PC-3 (cell line): ENCODE results near the gene CBARP. TPM values are rescaled to one million over a fixed set of nuclear protein-coding genes. Genes with fewer than 3 reads are reported as not detected.
A peak's percentile ranks its signal among the peaks of the same experiment; 100 is the strongest.

Source experiments
- ATAC-seq: fragments of 200-7000 bp; cut with Tn5 transposase; 2 replicates; pipeline ENCODE4 v1.9.1; 2020; ENCODE audit warnings: mild to moderate bottlenecking, moderate library complexity
- BruUV-seq: library from RNA; stranded (reverse); fragments of 400-500 nt; replicated peaks from 2 replicates; lab custom pipeline; 2021; lab: Mats Ljungman, UMichigan
- CTCF ChIA-PET: fragments of 300-600 bp; sonication (Branson Sonifier 250); formaldehyde crosslinking; loops from one replicate; lab custom pipeline; 2022; ENCODE audit warnings: antibody characterized with exemption; lab: Charles Lee
- POLR2A ChIA-PET: fragments of 300-600 bp; sonication (Branson Sonifier 250); formaldehyde crosslinking; loops from one replicate; lab custom pipeline; 2022; ENCODE audit warnings: antibody characterized with exemption; ENCODE audit not compliant: unreplicated experiment; lab: Charles Lee
- DNase-seq: peaks from one replicate; pipeline ENCODE4 v3.0.0-alpha.2; 2015
- H2AFZ ChIP-seq: fragments of 300-600 bp; sonication (generic); 2 replicates; pipeline ENCODE4 v1.6.0; 2016; ENCODE audit warnings: antibody characterized with exemption, low read length
- H3F3A ChIP-seq: fragments of 300-600 bp; sonication (generic); one replicate; pipeline ENCODE4 v1.6.0; 2017; ENCODE audit warnings: antibody characterized with exemption, low read length, control low read depth, mild to moderate bottlenecking; ENCODE audit not compliant: unreplicated experiment
- H3K27ac ChIP-seq: fragments of 300-600 bp; sonication (generic); 2 replicates; pipeline ENCODE4 v1.5.1; 2016; ENCODE audit warnings: mild to moderate bottlenecking, low read length
- H3K27me3 ChIP-seq: fragments of 300-600 bp; sonication (generic); 2 replicates; pipeline ENCODE4 v1.6.1; 2016; ENCODE audit warnings: low read length, mixed read lengths
- H3K36me3 ChIP-seq: fragments of 300-600 bp; sonication (generic); 2 replicates; pipeline ENCODE4 v1.6.1; 2016; ENCODE audit warnings: low read depth, mixed run types, low read length, mixed read lengths
- H3K4me1 ChIP-seq: fragments of 300-600 bp; sonication (generic); 2 replicates; pipeline ENCODE4 v1.5.1; 2016; ENCODE audit warnings: low read length; ENCODE audit not compliant: insufficient read depth
- H3K4me2 ChIP-seq: fragments of 300-600 bp; sonication (generic); 2 replicates; pipeline ENCODE4 v1.6.0; 2016; ENCODE audit warnings: low read length
- H3K4me3 ChIP-seq: fragments of 300-600 bp; sonication (generic); 2 replicates; pipeline ENCODE4 v1.5.1; 2016; ENCODE audit warnings: mild to moderate bottlenecking, low read length, mixed read lengths
- H3K79me2 ChIP-seq: fragments of 300-600 bp; sonication (generic); 2 replicates; pipeline ENCODE4 v1.6.1; 2017; ENCODE audit warnings: low read length, mixed read lengths
- H3K9ac ChIP-seq: fragments of 300-600 bp; sonication (generic); 2 replicates; pipeline ENCODE4 v1.6.0; 2016; ENCODE audit warnings: mild to moderate bottlenecking, low read length
- H3K9me2 ChIP-seq: fragments of 300-600 bp; sonication (generic); replicated peaks from 2 replicates; pipeline ENCODE4 v1.6.1; 2016; ENCODE audit warnings: mixed run types, low read length, mixed read lengths
- H3K9me3 ChIP-seq: fragments of 300-600 bp; sonication (generic); 2 replicates; pipeline ENCODE4 v1.6.1; 2016; ENCODE audit warnings: low read length, mixed read lengths
- H4K20me1 ChIP-seq: fragments of 300-600 bp; sonication (generic); 2 replicates; pipeline ENCODE4 v1.6.1; 2016; ENCODE audit warnings: low read length, mixed read lengths
- CTCF ChIP-seq: fragments of 300-600 bp; sonication (generic); conservative IDR thresholded peaks from 2 replicates; pipeline ENCODE4 v1.5.1; 2017; ENCODE audit warnings: antibody characterized with exemption, low read depth, mild to moderate bottlenecking, low read length
- EZH2 ChIP-seq: fragments of 300-600 bp; sonication (generic); IDR thresholded peaks from one replicate; pipeline ENCODE4 v1.6.1; 2017; ENCODE audit warnings: antibody characterized with exemption, mild to moderate bottlenecking, low read length; ENCODE audit not compliant: unreplicated experiment
- EZH2phosphoT487 ChIP-seq: fragments of 300-600 bp; sonication (generic); IDR thresholded peaks from 2 replicates; pipeline ENCODE4 v1.6.1; 2018; ENCODE audit warnings: mild to moderate bottlenecking, antibody characterized with exemption, low read length, borderline replicate concordance
- intact Hi-C: fragments of 100-400 bp; cut with micrococcal nuclease; formaldehyde crosslinking; loops from 2 replicates; pipeline ENCODE4 v1.9.0; 2023
- total RNA-seq: library from RNA; depleted of rRNA; stranded (reverse); fragments of >200 nt; gene quantifications from 2 replicates; pipeline ENCODE4 v1.2.3, GENCODE V29; 2014

CBARP gene
- total RNA-seq, 1 experiment from 2014 or later = 3.3 TPM

GRCh38 chr19:1272423-1273262 is 34.8 kb upstream of the CBARP start:
- no peak for ATAC-seq

GRCh38 chr19:1271528-1272422 is 34.0 kb upstream of the CBARP start:
- intact Hi-C loops = loop anchor here (10.0 kb wide), 1 partner anchor 83 kb away; a partner anchor contains a TSS
- Histone ChIP-seq H3K79me2 (peaks cover 65% of the 10 kb centered on the region), H3K9me2 (no peaks in the 10 kb centered on the region), H3K9ac (peak overlapping the region; percentile 85), H3K4me2 (peak overlapping the region; percentile 98), H3K36me3 (peaks cover 6% of the 10 kb centered on the region; the same call in 1 of the 2 replicates), H2AFZ (no peak overlapping the region), H3K9me3 (no peaks in the 10 kb centered on the region), H3K27me3 (no peaks in the 10 kb centered on the region), H3F3A (no peaks in the 10 kb centered on the region), H3K4me3 (peak overlapping the region; percentile 71), H4K20me1 (no peaks in the 10 kb centered on the region), H3K27ac (peak overlapping the region; percentile 17), H3K4me1 (peaks cover 75% of the 10 kb centered on the region)
- ChIA-PET POLR2A (interaction anchor here (0.5 kb wide), 1 partner anchor 13 kb away, joined by 10 read pairs; no protein-coding TSS in a partner anchor), CTCF (interaction anchor here (0.7 kb wide), 1 partner anchor 28 kb away, joined by 6 read pairs; no protein-coding TSS in a partner anchor)
- TF ChIP-seq EZH2 = no peak
- no peak for TF ChIP-seq CTCF
- TF ChIP-seq EZH2phosphoT487 = no peak
- ATAC-seq (no peak), DNase-seq (no peak)
- BruUV-seq = no TSS peak

More at GRCh38 chr19:1272423-1273262, 34.8 kb upstream of the CBARP start:
- Histone ChIP-seq H3K4me2 (peak overlapping the region; percentile 98), H3K9me2 (no peaks in the 10 kb centered on the region), H3K36me3 (peaks cover 6% of the 10 kb centered on the region; the same call in 1 of the 2 replicates), H3K9ac (peak overlapping the region; percentile 85), H2AFZ (no peak overlapping the region), H3K79me2 (peaks cover 73% of the 10 kb centered on the region), H3K9me3 (no peaks in the 10 kb centered on the region), H3K4me3 (peak overlapping the region; percentile 71), H3K4me1 (peaks cover 70% of the 10 kb centered on the region), H4K20me1 (no peaks in the 10 kb centered on the region), H3K27me3 (no peaks in the 10 kb centered on the region), H3F3A (no peaks in the 10 kb centered on the region), H3K27ac (peak overlapping the region; percentile 17; the same call in 1 of the 2 replicates)
- ChIA-PET POLR2A (interaction anchor here (0.5 kb wide), 1 partner anchor 14 kb away, joined by 10 read pairs; no protein-coding TSS in a partner anchor), CTCF (interaction anchor here (0.7 kb wide), 1 partner anchor 29 kb away, joined by 6 read pairs; no protein-coding TSS in a partner anchor)
- BruUV-seq = no TSS peak
- no peak for DNase-seq
- intact Hi-C loops = loop anchor here (10.0 kb wide), 1 partner anchor 82 kb away; a partner anchor contains a TSS
- TF ChIP-seq CTCF = no peak
- TF ChIP-seq EZH2phosphoT487 = no peak
- no peak for TF ChIP-seq EZH2
